Activated CD4-positive, alpha-beta T cell treated with anti-CD3 and anti-CD28 coated beads, Interleukin-2, amount 10 ng/mL, durations not matched to agents 24 days and 14 days (primary cell): ENCODE data around the gene GPR153. TPM values are rescaled to one million over a fixed set of nuclear protein-coding genes. Genes with fewer than 3 reads are reported as not detected.
"Not testable (repeated sequence)": the region's sequence is repeated elsewhere in the genome, so short reads cannot be mapped to it uniquely, and the experiment has no call there.

Experiments
- DNase-seq: peaks from one replicate; pipeline ENCODE4 v3.0.0; 2022
- H3K27ac Mint-ChIP-seq: one replicate; pipeline ENCODE4 v1.8.0; 2022; ENCODE audit warnings: mild to moderate bottlenecking, mixed read lengths
- H3K27me3 Mint-ChIP-seq: one replicate; pipeline ENCODE4 v1.8.0; 2022; ENCODE audit warnings: mixed read lengths
- H3K36me3 Mint-ChIP-seq: one replicate; pipeline ENCODE4 v1.8.0; 2022; ENCODE audit warnings: low read depth, mild to moderate bottlenecking, mixed read lengths
- H3K4me1 Mint-ChIP-seq: one replicate; pipeline ENCODE4 v1.8.0; 2021; ENCODE audit warnings: mixed read lengths
- H3K4me3 Mint-ChIP-seq: one replicate; pipeline ENCODE4 v1.8.0; 2022; ENCODE audit warnings: mild to moderate bottlenecking, moderate library complexity, mixed read lengths
- H3K9me3 Mint-ChIP-seq: one replicate; pipeline ENCODE4 v1.8.0; 2021; ENCODE audit warnings: mixed read lengths
- intact Hi-C: fragments of 100-400 bp; cut with micrococcal nuclease; formaldehyde crosslinking; loops from one replicate; pipeline ENCODE4 v1.15.1; 2023
- total RNA-seq: library from RNA; stranded (reverse); gene quantifications from 2 replicates; pipeline ENCODE4 v1.2.3, GENCODE V29; 2022

The GPR153 gene
- total RNA-seq, 1 donor from 2014 or later = 1.7 TPM

GRCh38 chr1:6233376-6233775 lies 27.5 kb downstream of the GPR153 start:
- Mint-ChIP-seq H3K4me3 (no peak overlapping the region), H3K9me3 (no peaks in the 10 kb centered on the region), H3K4me1 (peaks cover 11% of the 10 kb centered on the region), H3K36me3 (peaks cover 31% of the 10 kb centered on the region), H3K27me3 (no peaks in the 10 kb centered on the region), H3K27ac (no peak overlapping the region)
- intact Hi-C loops = loop anchor here (10.0 kb wide), 1 partner anchor 209 kb away; no protein-coding TSS in a partner anchor
- no peak for DNase-seq

- intact Hi-C loops = no loop called here
- H3K9me3 Mint-ChIP-seq = no peaks in the 10 kb centered on the region
- H3K4me1 Mint-ChIP-seq = peaks cover 2% of the 10 kb centered on the region
- H3K4me3 Mint-ChIP-seq = no peak overlapping the region
- no peaks in the 10 kb centered on the region for H3K27me3 Mint-ChIP-seq
- no peak overlapping the region for H3K27ac Mint-ChIP-seq
- peaks cover 51% of the 10 kb centered on the region for H3K36me3 Mint-ChIP-seq
- no peak for DNase-seq
Observed at GRCh38 chr1:6225651-6226050, 35.2 kb downstream of the GPR153 start.

GRCh38 chr1:6224718-6225117 lies 36.2 kb downstream of the GPR153 start:
- no peaks in the 10 kb centered on the region for H3K9me3 Mint-ChIP-seq
- peaks cover 54% of the 10 kb centered on the region for H3K36me3 Mint-ChIP-seq
- intact Hi-C loops = no loop called here
- H3K27me3 Mint-ChIP-seq = no peaks in the 10 kb centered on the region
- DNase-seq = no peak
- H3K4me3 Mint-ChIP-seq = no peak overlapping the region
- no peak overlapping the region for H3K27ac Mint-ChIP-seq
- peaks cover 2% of the 10 kb centered on the region for H3K4me1 Mint-ChIP-seq

GRCh38 chr1:6223617-6224016 lies 37.3 kb downstream of the GPR153 start:
- Mint-ChIP-seq H3K36me3 (peaks cover 51% of the 10 kb centered on the region), H3K27me3 (no peaks in the 10 kb centered on the region), H3K4me3 (no peak overlapping the region), H3K27ac (no peak overlapping the region), H3K4me1 (peaks cover 2% of the 10 kb centered on the region), H3K9me3 (no peaks in the 10 kb centered on the region)
- DNase-seq = no peak
- intact Hi-C loops = no loop called here

DNA sequence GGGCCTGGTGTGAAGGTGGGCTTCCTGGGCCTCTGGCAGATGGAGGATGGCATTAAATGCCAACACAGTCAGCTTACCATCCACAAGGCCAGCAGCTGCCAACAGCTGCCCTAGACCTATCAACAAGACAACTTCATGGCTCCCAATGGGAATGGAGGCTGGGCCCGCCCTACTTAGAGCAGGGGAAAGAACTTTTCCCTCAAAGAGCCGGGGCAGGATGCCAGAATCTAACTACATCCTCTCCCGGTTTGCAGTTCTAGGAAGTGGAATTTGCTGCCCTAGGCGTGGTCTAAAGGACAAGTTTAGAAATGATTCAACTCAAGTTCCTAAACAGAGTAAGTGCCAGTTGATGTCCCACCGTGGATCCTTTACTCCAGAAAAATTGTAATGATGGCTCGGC lies 38.3 kb downstream of the GPR153 start:
- H3K36me3 Mint-ChIP-seq = peaks cover 52% of the 10 kb centered on the region
- no peaks in the 10 kb centered on the region for H3K27me3 Mint-ChIP-seq
- H3K4me1 Mint-ChIP-seq = peaks cover 2% of the 10 kb centered on the region
- no peak overlapping the region for H3K4me3 Mint-ChIP-seq
- no peaks in the 10 kb centered on the region for H3K9me3 Mint-ChIP-seq
- no peak for DNase-seq
- H3K27ac Mint-ChIP-seq = no peak overlapping the region
- intact Hi-C loops = no loop called here

GRCh38 chr1:6221210-6221784 lies 39.6 kb downstream of the GPR153 start:
- intact Hi-C loops = no loop called here
- no peak for DNase-seq
- Mint-ChIP-seq H3K27me3 (no peaks in the 10 kb centered on the region), H3K27ac (no peak overlapping the region), H3K9me3 (no peaks in the 10 kb centered on the region), H3K36me3 (peaks cover 52% of the 10 kb centered on the region), H3K4me1 (no peaks in the 10 kb centered on the region), H3K4me3 (no peak overlapping the region)

DNA sequence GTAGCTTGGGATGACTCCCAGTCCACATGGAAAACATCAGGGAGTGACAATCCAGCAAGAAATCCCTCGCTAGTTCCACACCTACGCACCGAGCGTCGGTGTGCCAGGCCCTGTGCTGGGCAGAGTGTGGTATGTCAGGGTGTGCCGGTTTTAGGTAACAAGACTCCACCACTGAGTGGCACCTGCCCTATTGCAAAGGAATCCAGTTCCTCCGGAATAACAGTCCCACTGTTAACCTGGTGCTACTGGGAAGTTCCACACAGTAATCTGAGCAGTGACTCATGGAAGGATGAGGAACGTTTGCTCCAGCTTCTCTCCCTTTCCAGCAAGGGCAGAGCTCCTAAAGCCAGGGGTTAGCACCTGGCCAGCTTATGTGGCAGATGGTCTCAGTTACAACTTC lies 40.7 kb downstream of the GPR153 start:
- intact Hi-C loops = no loop called here
- Mint-ChIP-seq H3K9me3 (no peaks in the 10 kb centered on the region), H3K4me3 (no peak overlapping the region), H3K4me1 (no peaks in the 10 kb centered on the region), H3K27ac (no peak overlapping the region), H3K36me3 (peaks cover 53% of the 10 kb centered on the region), H3K27me3 (no peaks in the 10 kb centered on the region)
- DNase-seq = no peak

- H3K27ac Mint-ChIP-seq, H3K27me3 Mint-ChIP-seq, intact Hi-C loops: not testable (repeated sequence)
Observed at GRCh38 chr1:6219641-6220040, 41.3 kb downstream of the GPR153 start.

DNA sequence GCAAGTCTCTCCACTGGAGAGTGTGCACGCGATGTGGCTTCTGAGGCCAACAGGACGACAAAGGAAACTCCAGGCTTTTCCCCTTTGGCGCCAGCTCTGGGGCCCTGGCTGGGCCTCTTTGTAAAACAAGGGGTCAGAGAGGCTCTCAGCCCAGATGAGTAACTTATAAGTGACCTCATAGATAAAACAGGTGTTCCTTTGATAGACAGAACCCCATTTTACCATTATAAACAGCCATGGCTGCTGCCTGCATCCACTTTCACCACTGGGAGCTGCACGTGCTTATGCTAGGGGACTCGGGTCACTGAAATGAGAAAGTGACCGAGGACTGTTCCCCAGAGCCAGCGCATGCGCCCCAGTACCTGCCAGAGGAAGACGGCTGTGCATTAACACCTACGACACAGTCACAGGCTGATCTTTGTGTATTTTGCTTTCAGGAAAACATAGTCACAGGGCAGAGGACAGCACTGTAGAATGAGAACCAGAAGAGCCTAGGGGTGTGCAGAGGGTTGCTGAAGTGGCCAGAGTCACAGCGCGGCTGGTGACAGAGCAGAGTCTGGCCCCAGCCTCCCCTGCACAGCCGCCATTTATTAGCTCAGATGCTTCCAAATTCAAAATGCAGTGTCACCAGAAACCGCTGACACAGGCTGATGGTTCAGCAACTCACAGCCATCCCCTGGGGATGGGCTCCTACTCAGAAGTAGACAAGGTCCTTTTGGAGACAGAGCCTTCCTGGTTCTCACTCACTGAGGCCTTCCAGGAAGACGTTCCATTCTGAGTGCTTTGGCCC lies 42.3 kb downstream of the GPR153 start:
- H3K9me3 Mint-ChIP-seq = no peaks in the 10 kb centered on the region
- no peak overlapping the region for H3K4me3 Mint-ChIP-seq
- no peak for DNase-seq
- H3K36me3 Mint-ChIP-seq = peaks cover 45% of the 10 kb centered on the region
- no peaks in the 10 kb centered on the region for H3K27me3 Mint-ChIP-seq
- no peaks in the 10 kb centered on the region for H3K4me1 Mint-ChIP-seq
- no peak overlapping the region for H3K27ac Mint-ChIP-seq
- intact Hi-C loops = no loop called here

More at GRCh38 chr1:6219641-6220040, 41.3 kb downstream of the GPR153 start:
- H3K9me3 Mint-ChIP-seq, H3K4me3 Mint-ChIP-seq, H3K4me1 Mint-ChIP-seq, DNase-seq: not testable (repeated sequence)
- peaks cover 49% of the 10 kb centered on the region for H3K36me3 Mint-ChIP-seq

GRCh38 chr1:6212193-6212959 lies 48.5 kb downstream of the GPR153 start:
- no peaks in the 10 kb centered on the region for H3K27me3 Mint-ChIP-seq

DNA sequence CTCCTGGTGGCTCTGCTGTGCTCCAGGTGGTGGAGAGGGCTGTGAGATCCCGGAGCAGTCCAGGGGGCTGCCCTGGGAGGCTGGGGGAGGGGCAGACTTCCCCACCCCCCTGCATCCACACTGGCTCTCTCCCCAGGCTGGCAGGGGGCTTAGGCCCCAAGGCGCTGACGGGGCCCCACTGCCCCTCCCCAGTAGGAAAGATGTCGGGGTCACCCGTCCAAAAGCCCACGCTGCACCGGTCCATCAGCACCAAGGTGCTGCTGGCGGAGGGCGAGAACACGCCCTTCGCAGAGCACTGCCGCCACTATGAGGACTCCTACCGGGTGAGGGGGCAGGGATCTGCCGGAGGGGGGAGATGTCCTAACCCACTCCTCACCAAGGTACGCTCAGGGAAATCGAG lies 49.2 kb downstream of the GPR153 start:
- Mint-ChIP-seq H3K9me3 (no peaks in the 10 kb centered on the region), H3K4me3 (no peak overlapping the region)

More at GRCh38 chr1:6212193-6212959, 48.5 kb downstream of the GPR153 start:
- intact Hi-C loops = no loop called here
- no peak overlapping the region for H3K27ac Mint-ChIP-seq
- no peaks in the 10 kb centered on the region for H3K9me3 Mint-ChIP-seq
- H3K4me3 Mint-ChIP-seq = no peak overlapping the region
- DNase-seq = no peak
- H3K4me1 Mint-ChIP-seq = peaks cover 11% of the 10 kb centered on the region
- H3K36me3 Mint-ChIP-seq = peaks cover 47% of the 10 kb centered on the region

DNA sequence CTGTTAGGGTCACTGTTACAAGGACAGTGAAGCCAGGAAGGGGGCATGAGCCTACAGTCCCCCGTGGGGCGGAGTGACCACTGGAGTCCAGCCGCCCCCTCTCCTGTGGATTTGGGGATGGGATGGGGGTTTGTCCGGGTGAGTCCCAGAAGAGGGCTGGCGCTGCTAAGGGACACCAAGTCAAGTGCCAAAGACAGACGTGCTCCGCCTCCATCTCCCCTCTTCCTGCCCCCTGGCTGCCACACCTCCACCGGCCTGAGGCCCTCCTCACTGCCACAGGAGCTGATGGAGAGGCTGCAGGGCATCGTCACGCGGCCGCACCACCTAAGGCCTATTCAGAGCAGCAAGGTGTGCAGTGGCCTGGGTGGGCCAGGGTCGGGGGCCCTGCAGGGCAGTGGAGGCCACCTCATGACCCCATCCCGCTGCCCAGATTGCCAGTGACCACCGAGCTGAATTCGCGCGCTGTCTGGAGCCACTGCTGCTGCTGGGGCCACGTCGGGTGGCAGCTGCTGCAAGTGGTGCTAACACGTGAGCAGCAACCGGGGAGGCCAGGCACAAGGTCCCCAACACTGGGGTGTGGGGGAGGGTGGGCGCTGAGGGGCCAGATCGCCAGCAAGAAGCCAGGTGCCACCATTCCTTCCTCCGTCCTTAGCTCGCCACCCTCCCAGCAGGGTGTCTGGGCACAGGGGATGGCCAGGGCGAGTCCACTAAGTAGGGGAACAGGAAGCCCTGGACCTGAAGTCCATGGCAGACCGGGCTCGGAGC lies 50.1 kb downstream of the GPR153 start:
- H3K27ac Mint-ChIP-seq = no peak overlapping the region
- H3K4me1 Mint-ChIP-seq = peaks cover 13% of the 10 kb centered on the region
- no peak overlapping the region for H3K4me3 Mint-ChIP-seq
- H3K9me3 Mint-ChIP-seq = no peaks in the 10 kb centered on the region
- peaks cover 39% of the 10 kb centered on the region for H3K36me3 Mint-ChIP-seq
- intact Hi-C loops = no loop called here
- no peaks in the 10 kb centered on the region for H3K27me3 Mint-ChIP-seq
- peak; percentile 54 for DNase-seq

More for the DNA sequence above, 49.2 kb downstream of the GPR153 start:
- peaks cover 13% of the 10 kb centered on the region for H3K4me1 Mint-ChIP-seq
- no peak for DNase-seq
- peaks cover 41% of the 10 kb centered on the region for H3K36me3 Mint-ChIP-seq
- no peak overlapping the region for H3K27ac Mint-ChIP-seq
- no peaks in the 10 kb centered on the region for H3K27me3 Mint-ChIP-seq
- intact Hi-C loops = no loop called here
